HG03342 (cell line): ENCODE measurements around the gene MAN2A1.
"Not testable (repeated sequence)": the region's sequence is repeated elsewhere in the genome, so short reads cannot be mapped to it uniquely, and the experiment has no call there.

Source experiments
- ATAC-seq: cut with Tn5 transposase; IDR thresholded peaks from one replicate; pipeline ENCODE4 v1.9.1; 2021; ENCODE audit warnings: mild to moderate bottlenecking, moderate library complexity; ENCODE audit not compliant: unreplicated experiment

The MAN2A1 gene

DNA sequence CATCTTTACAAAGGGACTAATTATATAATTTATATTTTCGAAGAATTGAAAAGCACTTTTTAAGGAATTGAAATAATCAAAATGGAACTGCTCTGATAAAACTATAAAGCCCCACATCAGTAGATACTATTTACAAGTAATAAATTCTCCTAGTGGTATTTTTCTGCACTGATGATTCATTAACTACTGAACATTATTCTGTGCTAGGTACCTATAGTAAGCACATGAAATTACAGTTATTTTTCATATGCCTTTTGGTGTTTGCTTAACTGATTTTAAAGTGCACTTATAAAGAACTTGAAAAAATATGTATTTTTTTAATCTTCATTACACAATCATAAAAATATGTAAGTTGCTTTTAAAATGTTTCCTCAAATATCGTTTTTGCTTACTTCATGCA lies 123.0 kb downstream of the MAN2A1 start:
- ATAC-seq, result no peak

DNA sequence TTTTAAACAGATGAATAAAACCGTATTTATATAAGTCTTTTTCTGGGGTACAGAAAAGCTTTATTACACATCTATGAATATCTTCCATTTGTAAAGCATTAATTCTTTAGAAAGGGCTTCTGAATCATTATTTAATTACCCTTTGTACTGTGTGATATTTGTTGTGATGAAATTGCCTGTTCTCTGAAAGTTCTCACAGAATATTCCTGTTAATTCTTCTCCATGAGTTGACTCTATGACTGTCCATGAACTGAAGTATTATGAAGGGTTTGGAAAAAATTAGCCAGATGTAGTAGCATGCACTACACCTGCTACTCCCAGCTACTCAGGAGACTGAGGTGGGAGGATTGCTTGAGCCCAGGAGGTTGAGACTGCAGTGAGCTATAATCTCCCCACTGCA lies 127.0 kb downstream of the MAN2A1 start:
- ATAC-seq, result no peak

DNA sequence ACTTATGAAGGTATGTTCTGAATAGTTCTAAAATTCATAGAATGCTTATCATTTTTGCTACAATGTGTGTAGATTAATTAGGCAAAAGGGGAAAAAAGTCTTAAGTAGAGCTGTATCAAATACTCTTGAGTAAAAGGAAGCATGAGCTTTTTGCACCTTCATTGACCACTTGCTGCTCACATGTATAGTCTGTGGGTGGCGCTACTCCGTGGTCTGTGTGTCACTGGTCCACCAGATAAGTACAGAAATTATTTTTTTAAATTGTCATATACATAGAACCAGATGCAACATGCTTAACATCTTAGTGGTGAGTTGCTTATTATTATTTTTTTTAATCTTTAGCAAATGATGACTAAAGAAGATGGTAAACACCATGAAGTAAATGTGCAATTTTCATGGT lies 130.2 kb downstream of the MAN2A1 start:
- ATAC-seq, result no peak

DNA sequence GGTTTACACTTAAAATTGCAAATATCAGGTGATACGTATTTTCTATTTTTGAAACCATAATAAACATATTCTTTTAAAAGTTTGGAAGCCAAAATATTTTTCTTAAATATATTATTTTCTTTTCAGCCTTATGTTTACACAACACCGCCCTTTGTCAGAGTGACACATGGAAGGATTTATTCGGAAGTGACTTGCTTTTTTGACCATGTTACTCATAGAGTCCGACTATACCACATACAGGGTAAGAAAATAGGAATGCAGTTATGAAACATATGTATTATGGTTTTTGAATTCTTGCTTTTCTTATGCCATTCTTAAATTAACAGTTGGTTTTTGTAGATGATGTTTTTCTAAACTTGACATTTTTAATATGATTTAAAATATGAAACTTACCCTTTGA lies 133.9 kb downstream of the MAN2A1 start:
- ATAC-seq, result no peak

DNA sequence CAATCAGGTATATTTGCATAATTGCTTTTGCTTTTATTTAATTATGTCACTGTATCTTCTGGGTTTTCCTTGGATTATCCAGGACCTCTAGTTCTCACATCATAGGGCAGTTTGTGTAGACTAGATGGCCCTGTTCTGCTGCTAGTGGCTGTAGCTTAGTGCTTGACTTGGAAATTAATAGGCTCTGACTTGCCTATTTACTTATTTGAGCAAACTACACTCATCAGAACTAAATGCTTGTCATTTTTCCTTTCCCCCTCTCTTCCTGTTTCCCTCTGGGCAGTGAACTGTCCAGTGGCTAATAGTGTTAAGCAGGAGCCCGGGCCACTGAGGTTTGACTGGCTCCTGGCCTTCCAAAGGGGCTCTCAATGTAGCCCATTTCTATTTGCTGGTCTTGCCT lies 135.7 kb downstream of the MAN2A1 start:
- ATAC-seq, result no peak

DNA sequence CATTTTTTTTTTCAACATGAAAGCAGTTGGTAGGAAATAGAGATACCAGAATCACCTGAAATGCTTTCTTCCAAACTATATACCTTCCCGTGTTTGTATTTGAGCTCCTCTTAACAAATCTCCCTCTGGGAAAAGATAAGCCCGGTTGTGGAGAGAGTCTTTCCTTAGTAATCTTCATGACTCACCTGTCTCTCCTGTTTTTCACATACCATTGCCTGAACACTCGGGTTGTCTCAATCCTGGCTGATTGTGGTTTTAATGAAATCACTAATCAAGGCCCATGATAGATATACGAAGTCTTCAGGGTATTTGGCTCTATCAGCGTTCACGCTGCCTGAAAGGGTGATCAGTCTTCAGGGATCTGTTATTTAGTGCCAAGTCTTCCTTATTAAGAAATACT lies 136.7 kb downstream of the MAN2A1 start:
- ATAC-seq, result no peak

DNA sequence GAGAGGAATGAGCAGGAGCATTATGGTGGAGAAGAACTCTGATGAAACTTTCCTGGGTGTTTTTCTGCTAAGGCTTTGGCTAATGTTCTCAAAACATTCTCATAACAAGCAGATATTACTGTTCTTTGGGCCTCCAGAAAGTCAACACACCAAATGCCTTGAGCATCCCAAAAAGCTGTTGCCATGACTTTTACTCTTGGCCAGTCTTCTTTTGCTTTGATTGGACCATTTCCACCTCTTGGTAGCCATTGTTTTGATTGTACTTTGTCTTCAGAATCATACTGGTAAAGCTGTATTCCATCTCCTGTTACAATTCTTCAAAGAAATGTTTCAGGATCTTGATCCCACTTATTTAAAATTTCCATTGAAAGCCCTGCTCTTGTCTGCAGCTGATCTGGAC lies 139.6 kb downstream of the MAN2A1 start:
- no peak for ATAC-seq

DNA sequence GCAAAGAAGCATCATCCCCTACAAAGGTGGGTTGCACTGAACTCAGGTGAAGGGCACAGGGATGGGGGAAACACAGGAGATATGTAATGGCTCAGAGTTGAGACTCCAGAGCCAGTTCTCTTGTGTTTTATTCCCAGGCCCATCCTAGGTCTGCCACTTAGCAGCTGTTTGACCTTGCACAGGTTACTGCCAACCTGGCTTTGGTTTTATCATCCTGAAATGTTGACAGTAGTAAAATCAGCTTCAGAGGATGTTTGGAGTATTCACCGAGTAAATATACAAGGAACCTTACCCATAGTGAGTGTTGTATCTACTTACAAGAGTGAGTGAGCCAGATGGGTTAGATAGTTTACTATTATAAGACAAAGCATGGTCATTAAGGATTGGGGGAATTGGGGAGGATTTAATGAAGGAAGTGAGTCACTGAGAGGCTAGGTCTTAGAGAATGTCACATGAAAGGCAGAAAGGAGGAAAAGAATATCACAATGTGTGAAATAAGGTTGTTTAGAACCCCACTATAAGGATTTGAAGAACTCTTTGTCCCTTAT lies 141.3 kb downstream of the MAN2A1 start:
- no peak for ATAC-seq

DNA sequence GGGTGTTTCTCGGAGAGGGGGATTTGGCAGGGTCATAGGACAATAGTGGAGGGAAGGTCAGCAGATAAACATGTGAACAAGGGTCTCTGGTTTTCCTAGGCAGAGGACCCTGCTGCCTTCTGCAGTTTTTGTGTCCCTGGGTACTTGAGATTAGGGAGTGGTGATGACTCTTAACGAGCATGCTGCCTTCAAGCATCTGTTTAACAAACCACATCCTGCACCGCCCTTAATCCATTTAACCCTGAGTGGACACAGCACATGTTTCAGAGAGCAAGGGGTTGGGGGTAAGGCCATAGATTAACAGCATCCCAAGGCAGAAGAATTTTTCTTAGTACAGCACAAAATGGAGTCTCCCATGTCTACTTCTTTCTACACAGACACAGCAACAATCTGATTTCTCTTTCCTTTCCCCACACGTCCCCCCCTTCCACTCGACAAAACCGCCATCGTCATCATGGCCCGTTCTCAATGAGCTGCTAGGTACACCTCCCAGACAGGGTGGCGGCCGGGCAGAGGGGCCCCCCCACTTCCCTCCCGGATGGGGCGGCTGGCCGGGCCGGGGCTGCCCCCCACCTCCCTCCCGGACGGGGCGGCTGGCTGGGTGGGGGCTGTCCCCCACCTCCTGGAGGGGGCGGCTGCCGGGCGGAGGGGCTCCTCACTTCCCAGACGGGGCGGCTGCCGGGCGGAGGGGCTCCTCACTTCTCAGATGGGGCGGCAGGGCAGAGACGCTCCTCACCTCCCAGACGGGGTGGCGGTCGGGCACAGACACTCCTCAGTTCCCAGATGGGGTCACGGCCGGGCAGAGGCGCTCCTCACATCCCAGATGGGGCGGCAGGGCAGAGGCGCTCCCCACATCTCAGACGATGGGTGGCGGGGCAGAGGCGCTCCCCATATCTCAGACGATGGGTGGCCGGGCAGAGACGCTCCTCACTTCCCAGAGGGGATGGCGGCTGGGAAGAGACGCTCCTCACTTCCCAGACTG lies 142.8 kb downstream of the MAN2A1 start:
- not testable (repeated sequence) for ATAC-seq

DNA sequence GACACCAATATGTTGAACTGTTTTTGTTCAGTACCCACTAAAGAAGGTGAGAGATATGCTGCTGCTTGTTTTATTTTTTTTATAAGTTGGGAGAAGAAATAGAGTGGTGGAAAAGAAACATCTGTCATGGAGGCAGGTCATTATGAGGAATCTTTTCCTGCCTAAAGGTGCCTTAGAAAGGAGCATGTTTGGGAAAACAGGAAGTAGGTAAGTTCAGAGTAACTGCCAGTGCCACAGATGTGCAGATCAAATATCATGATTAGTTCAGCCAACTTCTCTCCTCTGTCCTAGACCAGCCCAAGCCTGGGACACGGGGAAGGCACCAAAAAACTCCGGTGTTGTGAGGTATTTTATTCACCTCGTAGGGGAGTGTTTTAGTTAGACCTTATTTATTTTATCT lies 144.2 kb downstream of the MAN2A1 start:
- ATAC-seq, result no peak

DNA sequence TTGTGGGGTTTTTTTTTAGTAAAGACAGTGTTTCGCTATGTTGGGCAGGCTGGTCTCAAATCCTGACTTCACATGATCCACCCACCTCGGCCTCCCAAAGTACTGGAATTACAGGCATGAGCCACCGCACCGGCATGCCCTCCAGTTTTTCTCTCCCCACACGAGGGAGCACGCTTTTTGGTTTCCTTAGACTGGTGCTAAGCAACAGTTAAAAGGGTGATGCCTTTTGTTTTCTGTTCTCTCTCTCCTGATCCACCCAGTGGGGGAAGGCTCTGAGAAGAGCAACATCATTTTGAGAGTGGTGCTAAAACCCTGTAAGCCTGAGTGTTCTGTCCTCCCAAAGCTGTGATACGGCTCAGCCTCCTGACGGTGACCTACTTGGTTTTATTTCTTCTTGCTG lies 146.6 kb downstream of the MAN2A1 start:
- ATAC-seq, result no peak

DNA sequence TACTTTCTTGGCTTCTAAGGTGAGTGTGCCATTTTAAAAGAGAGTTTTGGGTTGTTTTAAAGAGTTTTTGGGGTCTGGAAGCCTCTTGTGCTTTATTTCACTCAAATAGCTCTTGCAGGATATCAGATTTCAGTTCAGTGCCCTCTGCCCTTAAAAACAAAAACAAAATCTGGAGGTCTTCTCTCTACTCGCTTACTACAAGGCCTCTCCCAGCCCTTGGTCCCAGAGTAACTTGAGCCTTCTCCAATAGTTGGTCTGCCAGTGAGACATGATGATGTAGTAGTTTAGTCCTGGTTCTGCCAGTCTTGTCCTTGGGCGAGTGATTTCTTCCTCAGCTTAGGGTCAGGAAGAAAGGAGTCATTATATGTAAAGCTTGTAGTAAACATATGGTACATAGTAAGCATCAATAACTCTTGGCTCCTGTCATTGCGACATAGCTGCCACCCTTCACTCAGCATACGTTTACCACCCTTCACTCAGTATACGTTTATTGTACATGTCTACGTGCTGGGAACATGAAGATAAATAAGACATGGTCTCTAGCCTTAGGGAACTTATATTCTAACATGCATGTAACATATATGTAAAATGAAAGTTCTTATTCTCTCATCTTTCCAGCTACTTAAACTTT lies 147.6 kb downstream of the MAN2A1 start:
- ATAC-seq, result no peak

DNA sequence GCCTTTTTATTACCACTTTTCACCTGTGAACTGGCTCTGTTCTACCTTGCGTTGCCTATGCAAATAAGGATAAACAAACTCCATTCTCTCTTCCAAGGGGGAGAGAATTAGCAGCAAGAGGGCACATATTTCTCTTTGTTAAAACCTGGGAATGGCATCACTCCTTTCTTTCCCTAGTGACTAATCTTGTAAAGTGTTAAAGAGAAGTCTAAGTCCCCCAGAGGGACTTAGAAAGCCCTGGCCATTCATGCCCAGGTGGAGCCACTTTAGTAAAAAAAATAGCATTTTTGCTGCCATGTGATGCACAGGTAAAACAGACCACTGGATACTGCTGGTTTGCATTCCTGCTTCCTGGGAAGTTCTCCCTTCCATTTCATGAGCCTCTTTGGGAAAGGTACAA lies 148.4 kb downstream of the MAN2A1 start:
- ATAC-seq, result no peak

DNA sequence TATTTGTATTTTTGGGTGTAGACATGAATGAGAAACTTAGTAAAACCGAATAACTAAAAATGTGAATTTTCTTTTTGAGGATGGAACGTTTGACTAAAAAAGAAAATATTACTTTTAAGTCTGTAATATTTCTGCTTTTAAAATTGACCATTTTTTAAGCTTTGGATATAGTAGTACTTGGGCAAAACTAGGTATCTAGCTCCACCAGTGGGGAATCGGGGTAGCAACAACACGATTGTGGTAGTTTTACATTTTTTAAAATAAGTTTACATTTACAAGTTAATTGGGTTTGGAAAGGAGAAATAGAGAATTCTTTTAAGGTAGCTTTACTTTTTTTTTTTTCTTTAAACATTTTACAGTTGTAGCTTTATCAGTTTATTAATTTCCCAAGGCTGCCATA lies 154.4 kb downstream of the MAN2A1 start:
- no peak for ATAC-seq

DNA sequence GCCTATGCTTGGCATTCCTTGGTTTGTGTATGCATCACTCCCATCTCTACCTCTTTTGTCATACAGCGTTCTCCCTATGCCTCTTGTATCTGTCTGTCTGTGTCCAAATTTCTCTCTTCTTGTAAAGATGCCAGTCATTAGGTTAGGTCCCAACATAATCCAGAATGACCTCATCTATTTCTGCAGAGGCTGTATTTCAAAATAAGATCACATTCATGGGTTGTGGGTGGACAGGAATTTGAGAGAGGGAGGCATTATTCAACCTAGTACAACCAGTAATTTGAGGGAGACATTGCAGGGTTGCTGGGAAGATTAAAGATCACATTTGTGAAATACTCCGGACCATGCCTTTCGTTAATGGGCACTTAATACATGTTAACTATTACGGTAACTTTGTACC lies 155.0 kb downstream of the MAN2A1 start:
- no peak for ATAC-seq

DNA sequence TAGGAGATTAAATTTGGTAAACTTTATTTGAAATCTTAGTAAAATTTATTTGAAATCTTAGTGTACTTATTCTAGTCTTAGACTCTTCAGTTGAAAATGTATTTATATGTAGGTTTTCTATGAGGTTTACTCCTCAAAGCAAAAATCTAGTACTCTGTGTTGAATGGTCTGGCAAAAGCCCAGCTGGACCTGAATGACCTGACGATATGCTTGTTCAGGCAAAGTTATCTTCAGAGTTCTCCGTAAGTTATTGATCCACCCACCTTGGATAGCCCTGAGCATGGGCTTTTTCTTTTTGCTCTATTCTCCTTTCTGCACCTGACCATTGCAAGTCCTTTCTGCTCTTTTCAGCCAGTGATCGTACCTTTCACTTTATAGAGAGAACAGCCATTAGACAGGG lies 158.4 kb downstream of the MAN2A1 start:
- ATAC-seq, result no peak

DNA sequence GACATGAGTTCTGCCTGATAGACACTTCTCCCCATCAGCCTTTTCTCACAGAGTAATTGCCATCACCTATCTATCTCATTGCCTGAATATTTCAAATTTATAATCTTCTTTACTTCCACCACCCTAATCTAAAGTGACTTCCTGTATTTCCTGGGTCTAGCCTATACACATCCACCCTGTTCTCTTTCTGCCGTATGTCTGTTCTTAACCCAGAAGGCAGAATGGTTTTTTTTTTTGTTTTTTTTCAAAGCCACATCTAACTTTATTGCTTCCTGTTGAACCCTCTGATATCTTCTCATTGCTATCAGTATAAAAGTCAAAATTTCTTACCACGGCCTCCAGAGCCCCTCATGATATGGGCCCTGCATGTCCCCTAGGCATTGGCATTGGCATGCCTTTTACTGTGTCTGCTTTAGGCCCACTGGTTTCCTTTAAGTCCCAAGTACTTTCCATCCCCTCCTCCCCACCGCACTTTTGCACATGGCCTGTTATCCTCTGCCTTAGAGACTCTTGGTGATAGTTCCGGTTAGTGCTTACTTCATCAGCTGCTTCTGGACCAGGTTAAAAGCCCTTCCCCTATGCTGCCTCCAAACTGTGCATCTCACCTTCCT lies 159.9 kb downstream of the MAN2A1 start:
- no peak for ATAC-seq

DNA sequence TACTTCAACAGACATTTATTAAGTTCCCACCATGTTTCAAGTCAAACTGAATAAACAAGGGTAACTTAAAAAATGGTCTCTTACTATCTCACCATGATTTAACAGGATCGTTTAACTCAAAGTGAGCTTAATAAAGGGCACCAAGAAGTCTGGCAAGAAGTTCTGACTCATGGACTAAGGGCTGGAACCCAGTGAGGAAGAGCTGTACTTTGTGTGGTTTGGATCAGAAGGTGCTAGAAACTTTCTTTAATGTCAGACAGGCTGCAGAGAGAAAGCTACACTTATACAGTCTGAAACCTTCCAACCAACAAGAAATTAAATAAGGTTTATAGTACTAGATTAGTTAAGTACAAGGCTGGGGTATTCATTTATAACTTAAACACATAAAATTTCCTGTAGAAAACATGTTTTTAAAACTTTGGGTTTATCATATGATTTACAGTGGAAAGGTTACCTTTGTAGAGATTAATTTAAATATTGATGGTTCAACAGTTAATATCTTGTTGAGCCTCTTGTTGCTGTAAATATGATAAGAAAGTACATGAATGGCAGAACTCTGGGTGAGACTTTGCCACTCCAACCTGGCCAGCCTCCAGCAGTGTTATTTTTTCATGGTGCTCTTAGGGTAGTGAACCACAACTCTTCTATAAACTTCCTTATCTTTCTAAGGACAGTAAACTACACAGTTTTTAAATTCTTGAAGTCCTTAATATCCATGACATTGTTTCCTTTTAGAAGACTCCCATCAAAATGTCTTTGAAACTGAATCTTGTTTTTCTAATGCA lies 162.8 kb downstream of the MAN2A1 start:
- no peak for ATAC-seq

DNA sequence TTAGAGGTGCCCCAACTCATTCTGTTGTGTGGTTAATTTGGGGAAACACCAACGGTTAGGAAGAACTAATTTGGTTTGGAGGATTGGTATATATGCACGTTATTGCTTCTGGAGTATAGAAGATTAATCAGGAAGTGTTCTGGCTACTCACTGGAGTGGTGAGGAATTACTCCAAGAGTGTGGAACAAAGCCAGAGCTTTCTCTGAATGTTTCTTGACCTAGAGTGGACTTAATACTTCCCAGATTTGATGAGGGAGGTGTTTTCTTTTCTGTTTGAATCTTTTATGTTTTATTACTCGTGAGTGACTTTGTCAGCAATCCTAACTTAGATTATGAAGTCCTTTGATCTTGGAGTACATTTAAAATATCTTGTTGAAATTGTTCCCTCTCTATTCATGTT lies 163.7 kb downstream of the MAN2A1 start:
- ATAC-seq, result no peak

DNA sequence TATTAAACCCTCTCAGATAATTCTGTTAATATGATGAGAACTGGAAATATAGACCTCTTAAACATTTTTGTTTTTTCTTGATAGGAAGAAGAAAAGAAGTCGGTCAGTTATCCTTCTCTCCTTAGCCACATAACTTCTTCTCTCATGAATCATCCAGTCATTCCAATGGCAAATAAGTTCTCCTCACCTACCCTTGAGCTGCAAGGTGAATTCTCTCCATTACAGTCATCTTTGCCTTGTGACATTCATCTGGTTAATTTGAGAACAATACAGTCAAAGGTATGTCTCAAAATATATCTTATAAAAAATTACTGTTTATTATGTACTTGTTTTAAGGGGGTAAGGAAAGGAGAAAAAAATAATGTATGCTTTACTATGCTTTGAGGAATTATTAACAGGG lies 165.3 kb downstream of the MAN2A1 start:
- ATAC-seq, result no peak
